Measurements from ENCODE around the gene BCAS1. TPM values are rescaled to one million over a fixed set of nuclear protein-coding genes. Genes with fewer than 3 reads are reported as not detected.

The BCAS1 gene
- total and polyA plus RNA-seq, 2 donors (not counting 3 experiments of a cell fraction or from before 2014, with no cell fraction given), result not detected

- H3K9me3 ChIP-seq (replicated peaks; ENCODE audit: control insufficient read depth, insufficient read depth, low read length), result no peaks in the 10 kb centered on the region
- dilution Hi-C loops (cut with MboI; ENCODE audit: extremely low pct_ligation_motif_present, low sequenced_read_pairs), result no loop called here
- no peaks in the 10 kb centered on the region for H3K9me1 ChIP-seq (replicated peaks; ENCODE audit: control insufficient read depth, extremely low read depth, insufficient read depth, low read length)
- no peaks in the 10 kb centered on the region for H3K27me3 ChIP-seq (ENCODE audit: control insufficient read depth in 2 of 2, insufficient read depth in 2 of 2, low read length in 2 of 2)
- H3K36me3 ChIP-seq (ENCODE audit: control insufficient read depth in 2 of 2, extremely low read depth in 1 of 2, insufficient read depth in 2 of 2, low read length in 2 of 2), result no peaks in the 10 kb centered on the region
- intact Hi-C loops (cut with micrococcal nuclease), result no loop called here
- no peak overlapping the region for H3K4me2 ChIP-seq (ENCODE audit: insufficient read depth, low read length)
- BruUV-seq (replicated peaks), result no TSS peak
- no peak overlapping the region for H3K9ac ChIP-seq (replicated peaks; ENCODE audit: extremely low read depth, insufficient read depth, low read length)
- TF ChIP-seq MAX (IDR thresholded peaks at IDR 0.05; ENCODE audit: insufficient read depth, insufficient read length) (no peak), MYC (IDR thresholded peaks at IDR 0.05; ENCODE audit: low read depth, low read length) (no peak), POLR2AphosphoS5 (IDR thresholded peaks at IDR 0.05; ENCODE audit: insufficient read depth, low read depth, low read length) (no peak), CTCF (IDR thresholded peaks at IDR 0.05; ENCODE audit: extremely low read depth in 1 of 2, insufficient read depth in 1 of 2, low read depth in 1 of 2, low read length in 2 of 2) (no peak), JUN (IDR thresholded peaks at IDR 0.05; ENCODE audit: borderline replicate concordance, insufficient read depth, insufficient read length, low read depth) (no peak), POLR2A (IDR thresholded peaks at IDR 0.05; ENCODE audit: low read depth, low read length) (no peak), GATA2 (IDR thresholded peaks at IDR 0.05; ENCODE audit: insufficient read depth, insufficient read length, low read depth, low read length) (no peak), EZH2 (IDR thresholded peaks at IDR 0.05; ENCODE audit: borderline replicate concordance, low read depth, low read length, severe bottlenecking) (no peak), FOS (IDR thresholded peaks at IDR 0.05; ENCODE audit: borderline replicate concordance, insufficient read depth, low read length) (no peak)
- no peak overlapping the region for H3K27ac ChIP-seq (ENCODE audit: insufficient read depth, low read depth, low read length)
- CTCF ChIA-PET, result no interaction called here
- H3K4me3 ChIP-seq (replicated peaks in 1 of 3; ENCODE audit: insufficient read depth in 1 of 3, low read depth in 1 of 3, low read length in 3 of 3), result no peak overlapping the region
- POLR2A ChIA-PET, result no interaction called here
- H2AFZ ChIP-seq (ENCODE audit: low read depth, low read length), result no peak overlapping the region
- H3K4me1 ChIP-seq (ENCODE audit: control insufficient read depth, extremely low read depth, insufficient read depth, low read length), result no peaks in the 10 kb centered on the region
- FAIRE-seq, result no peak
- H3K79me2 ChIP-seq (ENCODE audit: control insufficient read depth, insufficient read depth, low read length), result no peaks in the 10 kb centered on the region
- no peaks in the 10 kb centered on the region for H4K20me1 ChIP-seq (replicated peaks; ENCODE audit: control insufficient read depth, extremely low read depth, insufficient read depth, low read length)
- DNase-seq (ENCODE audit: low read depth, low spot score), result no peak
Observed at GRCh38 chr20:54048481-54048880, 21.9 kb downstream of the BCAS1 start.
